H1 (cell line): ENCODE data around the gene IL1RAPL1. TPM values are rescaled to one million over a fixed set of nuclear protein-coding genes. Genes with fewer than 3 reads are reported as not detected.

Experiments used
- CBX8 ChIP-seq: fragments of 300-800, 300-1000 bp; sonication (generic); IDR thresholded peaks from 2 replicates; pipeline ENCODE4 v1.7.1; 2016; ENCODE audit warnings: low read depth, low read length, borderline replicate concordance
- EGR1 ChIP-seq: IDR thresholded peaks from 2 replicates; pipeline ENCODE4 v1.6.1; 2011; ENCODE audit warnings: low read depth, low read length, borderline replicate concordance
- EP300 ChIP-seq, 2 experiments: IDR thresholded peaks; 1 replicate in 1 of 2; 2 replicates in 1 of 2; pipeline ENCODE4 v1.6.1; 2011 to 2012; ENCODE audit warnings: low read depth in 2 of 2, low read length in 2 of 2, mild to moderate bottlenecking in 2 of 2, borderline replicate concordance in 1 of 2, inconsistent platforms in 1 of 2, moderate library complexity in 1 of 2
- RBBP5 ChIP-seq: IDR thresholded peaks from 2 replicates; pipeline ENCODE4 v1.7.1; 2012; ENCODE audit warnings: low read depth, mild to moderate bottlenecking, inconsistent platforms, low read length, moderate library complexity, borderline replicate concordance
- TCF12 ChIP-seq: IDR thresholded peaks from 2 replicates; pipeline ENCODE4 v1.6.1; 2011; ENCODE audit warnings: low read depth, mild to moderate bottlenecking, low read length
- polyA plus RNA-seq, 7 experiments: library from polyadenylated mRNA; depleted of rRNA in 3 of 7; stranded (reverse) in 5 of 7; unstranded in 2 of 7; fragments of >200 nt in 5 of 7; fragments of 200-250 nt in 2 of 7; gene quantifications; 1 replicate in 5 of 7; 2 replicates in 1 of 7; 4 replicates in 1 of 7; pipeline versions ENCODE4 v1.2.1 to v1.2.3, GENCODE V29; 2011 to 2013; ENCODE audit warnings: missing spikeins in 2 of 7, mixed read lengths in 2 of 7
- total RNA-seq: library from RNA; stranded (reverse); fragmentation: NEBNext Ultra II Directional; extraction: Animal tissue kit (Norgen Biotek cat#: 25700); gene quantifications from 2 replicates; pipeline ENCODE4 v1.2.1, GENCODE V29; 2021
- TF ChIP-seq, protein P1 (sequence below): fragments of 300-600 bp; sonication (generic); IDR thresholded peaks from 2 replicates; pipeline ENCODE4 v1.7.1; 2012; ENCODE audit warnings: low read length, moderate library complexity, mild to moderate bottlenecking, inconsistent platforms; ENCODE audit not compliant: insufficient replicate concordance

IL1RAPL1 gene
- total and polyA plus RNA-seq, 2 of the 8 experiments (the other 6 are each of a cell fraction or from before 2014, with no cell fraction given) = 0.11 to 0.35 TPM

- TF ChIP-seq, protein P1, sequence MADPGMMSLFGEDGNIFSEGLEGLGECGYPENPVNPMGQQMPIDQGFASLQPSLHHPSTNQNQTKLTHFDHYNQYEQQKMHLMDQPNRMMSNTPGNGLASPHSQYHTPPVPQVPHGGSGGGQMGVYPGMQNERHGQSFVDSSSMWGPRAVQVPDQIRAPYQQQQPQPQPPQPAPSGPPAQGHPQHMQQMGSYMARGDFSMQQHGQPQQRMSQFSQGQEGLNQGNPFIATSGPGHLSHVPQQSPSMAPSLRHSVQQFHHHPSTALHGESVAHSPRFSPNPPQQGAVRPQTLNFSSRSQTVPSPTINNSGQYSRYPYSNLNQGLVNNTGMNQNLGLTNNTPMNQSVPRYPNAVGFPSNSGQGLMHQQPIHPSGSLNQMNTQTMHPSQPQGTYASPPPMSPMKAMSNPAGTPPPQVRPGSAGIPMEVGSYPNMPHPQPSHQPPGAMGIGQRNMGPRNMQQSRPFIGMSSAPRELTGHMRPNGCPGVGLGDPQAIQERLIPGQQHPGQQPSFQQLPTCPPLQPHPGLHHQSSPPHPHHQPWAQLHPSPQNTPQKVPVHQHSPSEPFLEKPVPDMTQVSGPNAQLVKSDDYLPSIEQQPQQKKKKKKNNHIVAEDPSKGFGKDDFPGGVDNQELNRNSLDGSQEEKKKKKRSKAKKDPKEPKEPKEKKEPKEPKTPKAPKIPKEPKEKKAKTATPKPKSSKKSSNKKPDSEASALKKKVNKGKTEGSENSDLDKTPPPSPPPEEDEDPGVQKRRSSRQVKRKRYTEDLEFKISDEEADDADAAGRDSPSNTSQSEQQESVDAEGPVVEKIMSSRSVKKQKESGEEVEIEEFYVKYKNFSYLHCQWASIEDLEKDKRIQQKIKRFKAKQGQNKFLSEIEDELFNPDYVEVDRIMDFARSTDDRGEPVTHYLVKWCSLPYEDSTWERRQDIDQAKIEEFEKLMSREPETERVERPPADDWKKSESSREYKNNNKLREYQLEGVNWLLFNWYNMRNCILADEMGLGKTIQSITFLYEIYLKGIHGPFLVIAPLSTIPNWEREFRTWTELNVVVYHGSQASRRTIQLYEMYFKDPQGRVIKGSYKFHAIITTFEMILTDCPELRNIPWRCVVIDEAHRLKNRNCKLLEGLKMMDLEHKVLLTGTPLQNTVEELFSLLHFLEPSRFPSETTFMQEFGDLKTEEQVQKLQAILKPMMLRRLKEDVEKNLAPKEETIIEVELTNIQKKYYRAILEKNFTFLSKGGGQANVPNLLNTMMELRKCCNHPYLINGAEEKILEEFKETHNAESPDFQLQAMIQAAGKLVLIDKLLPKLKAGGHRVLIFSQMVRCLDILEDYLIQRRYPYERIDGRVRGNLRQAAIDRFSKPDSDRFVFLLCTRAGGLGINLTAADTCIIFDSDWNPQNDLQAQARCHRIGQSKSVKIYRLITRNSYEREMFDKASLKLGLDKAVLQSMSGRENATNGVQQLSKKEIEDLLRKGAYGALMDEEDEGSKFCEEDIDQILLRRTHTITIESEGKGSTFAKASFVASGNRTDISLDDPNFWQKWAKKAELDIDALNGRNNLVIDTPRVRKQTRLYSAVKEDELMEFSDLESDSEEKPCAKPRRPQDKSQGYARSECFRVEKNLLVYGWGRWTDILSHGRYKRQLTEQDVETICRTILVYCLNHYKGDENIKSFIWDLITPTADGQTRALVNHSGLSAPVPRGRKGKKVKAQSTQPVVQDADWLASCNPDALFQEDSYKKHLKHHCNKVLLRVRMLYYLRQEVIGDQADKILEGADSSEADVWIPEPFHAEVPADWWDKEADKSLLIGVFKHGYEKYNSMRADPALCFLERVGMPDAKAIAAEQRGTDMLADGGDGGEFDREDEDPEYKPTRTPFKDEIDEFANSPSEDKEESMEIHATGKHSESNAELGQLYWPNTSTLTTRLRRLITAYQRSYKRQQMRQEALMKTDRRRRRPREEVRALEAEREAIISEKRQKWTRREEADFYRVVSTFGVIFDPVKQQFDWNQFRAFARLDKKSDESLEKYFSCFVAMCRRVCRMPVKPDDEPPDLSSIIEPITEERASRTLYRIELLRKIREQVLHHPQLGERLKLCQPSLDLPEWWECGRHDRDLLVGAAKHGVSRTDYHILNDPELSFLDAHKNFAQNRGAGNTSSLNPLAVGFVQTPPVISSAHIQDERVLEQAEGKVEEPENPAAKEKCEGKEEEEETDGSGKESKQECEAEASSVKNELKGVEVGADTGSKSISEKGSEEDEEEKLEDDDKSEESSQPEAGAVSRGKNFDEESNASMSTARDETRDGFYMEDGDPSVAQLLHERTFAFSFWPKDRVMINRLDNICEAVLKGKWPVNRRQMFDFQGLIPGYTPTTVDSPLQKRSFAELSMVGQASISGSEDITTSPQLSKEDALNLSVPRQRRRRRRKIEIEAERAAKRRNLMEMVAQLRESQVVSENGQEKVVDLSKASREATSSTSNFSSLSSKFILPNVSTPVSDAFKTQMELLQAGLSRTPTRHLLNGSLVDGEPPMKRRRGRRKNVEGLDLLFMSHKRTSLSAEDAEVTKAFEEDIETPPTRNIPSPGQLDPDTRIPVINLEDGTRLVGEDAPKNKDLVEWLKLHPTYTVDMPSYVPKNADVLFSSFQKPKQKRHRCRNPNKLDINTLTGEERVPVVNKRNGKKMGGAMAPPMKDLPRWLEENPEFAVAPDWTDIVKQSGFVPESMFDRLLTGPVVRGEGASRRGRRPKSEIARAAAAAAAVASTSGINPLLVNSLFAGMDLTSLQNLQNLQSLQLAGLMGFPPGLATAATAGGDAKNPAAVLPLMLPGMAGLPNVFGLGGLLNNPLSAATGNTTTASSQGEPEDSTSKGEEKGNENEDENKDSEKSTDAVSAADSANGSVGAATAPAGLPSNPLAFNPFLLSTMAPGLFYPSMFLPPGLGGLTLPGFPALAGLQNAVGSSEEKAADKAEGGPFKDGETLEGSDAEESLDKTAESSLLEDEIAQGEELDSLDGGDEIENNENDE = no peak
- TF ChIP-seq EGR1 (no peak), EP300 (IDR thresholded peaks at IDR 0.05; ENCODE audit: borderline replicate concordance in 1 of 2, low read depth in 2 of 2, low read length in 2 of 2) (no peak), RBBP5 (no peak), CBX8 (no peak), TCF12 (no peak)
Measured at GRCh38 chrX:29659911-29660310, 1072.7 kb downstream of the IL1RAPL1 start (continued).
